Measurements from ENCODE around the gene PRSS53.
A peak's percentile ranks its signal among the peaks of the same experiment; 100 is the strongest.
"Not testable (repeated sequence)": the region's sequence is repeated elsewhere in the genome, so short reads cannot be mapped to it uniquely, and the experiment has no call there.

The PRSS53 gene

DNA sequence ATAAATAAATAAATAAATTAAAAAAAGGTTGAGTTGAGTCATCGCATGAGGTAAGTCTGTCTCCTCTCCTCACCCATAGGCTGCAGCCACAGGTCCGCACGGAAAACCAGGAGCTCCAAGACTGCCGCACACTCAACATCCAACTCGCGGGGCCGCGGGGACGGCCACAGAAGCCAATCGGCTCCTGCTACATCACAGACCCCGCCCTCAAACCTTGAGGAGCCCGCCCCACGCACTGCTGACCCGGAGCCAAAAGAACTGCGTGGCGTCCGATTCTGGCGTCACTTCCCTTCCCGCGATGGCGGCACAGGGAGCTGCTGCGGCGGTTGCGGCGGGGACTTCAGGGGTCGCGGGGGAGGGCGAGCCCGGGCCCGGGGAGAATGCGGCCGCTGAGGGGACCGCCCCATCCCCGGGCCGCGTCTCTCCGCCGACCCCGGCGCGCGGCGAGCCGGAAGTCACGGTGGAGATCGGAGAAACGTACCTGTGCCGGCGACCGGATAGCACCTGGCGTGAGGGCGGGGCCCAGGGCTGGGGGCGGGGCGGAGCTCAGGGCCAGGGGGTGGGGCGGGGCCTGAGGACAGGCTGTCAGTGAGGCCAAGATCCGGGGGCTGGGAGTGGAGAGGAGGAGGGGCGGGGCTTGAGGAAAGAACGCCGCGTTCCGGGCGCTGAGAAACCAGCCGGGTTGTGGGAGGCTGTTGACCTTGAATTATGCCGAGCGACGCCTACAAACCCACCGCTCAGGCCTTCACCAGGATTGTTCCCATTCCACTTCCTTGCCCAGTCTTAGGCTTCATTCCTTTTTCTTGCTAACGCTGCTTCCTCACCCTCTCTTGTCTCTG lies 28.9 kb upstream of the PRSS53 start, which contains the start of gene KAT8:
Gene KAT8 (plus strand): TSS at position 281 of the 839 bp plus-strand sequence. CDS start 18 bp downstream, at position 299.
- DNase-seq: peak; percentile 97

DNA sequence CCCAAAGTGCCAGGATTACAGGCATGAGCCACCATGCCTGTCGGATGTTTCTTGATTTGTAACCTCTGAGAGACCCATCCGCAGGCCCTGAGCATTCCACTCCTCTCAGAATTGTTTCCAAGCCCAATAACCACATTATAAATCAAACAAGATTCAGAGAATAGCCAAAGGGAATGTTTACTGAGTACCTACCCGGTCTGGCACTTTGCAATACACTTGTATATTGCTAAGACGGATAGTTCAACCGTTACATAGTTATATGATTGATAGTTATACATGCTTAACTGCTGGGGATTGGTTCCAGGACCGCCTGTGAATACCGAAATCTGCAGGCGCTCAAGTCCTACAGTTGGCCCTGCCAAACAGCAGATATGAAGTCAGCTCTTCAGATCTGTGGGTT lies 25.7 kb upstream of the PRSS53 start:
- DNase-seq: no peak

DNA sequence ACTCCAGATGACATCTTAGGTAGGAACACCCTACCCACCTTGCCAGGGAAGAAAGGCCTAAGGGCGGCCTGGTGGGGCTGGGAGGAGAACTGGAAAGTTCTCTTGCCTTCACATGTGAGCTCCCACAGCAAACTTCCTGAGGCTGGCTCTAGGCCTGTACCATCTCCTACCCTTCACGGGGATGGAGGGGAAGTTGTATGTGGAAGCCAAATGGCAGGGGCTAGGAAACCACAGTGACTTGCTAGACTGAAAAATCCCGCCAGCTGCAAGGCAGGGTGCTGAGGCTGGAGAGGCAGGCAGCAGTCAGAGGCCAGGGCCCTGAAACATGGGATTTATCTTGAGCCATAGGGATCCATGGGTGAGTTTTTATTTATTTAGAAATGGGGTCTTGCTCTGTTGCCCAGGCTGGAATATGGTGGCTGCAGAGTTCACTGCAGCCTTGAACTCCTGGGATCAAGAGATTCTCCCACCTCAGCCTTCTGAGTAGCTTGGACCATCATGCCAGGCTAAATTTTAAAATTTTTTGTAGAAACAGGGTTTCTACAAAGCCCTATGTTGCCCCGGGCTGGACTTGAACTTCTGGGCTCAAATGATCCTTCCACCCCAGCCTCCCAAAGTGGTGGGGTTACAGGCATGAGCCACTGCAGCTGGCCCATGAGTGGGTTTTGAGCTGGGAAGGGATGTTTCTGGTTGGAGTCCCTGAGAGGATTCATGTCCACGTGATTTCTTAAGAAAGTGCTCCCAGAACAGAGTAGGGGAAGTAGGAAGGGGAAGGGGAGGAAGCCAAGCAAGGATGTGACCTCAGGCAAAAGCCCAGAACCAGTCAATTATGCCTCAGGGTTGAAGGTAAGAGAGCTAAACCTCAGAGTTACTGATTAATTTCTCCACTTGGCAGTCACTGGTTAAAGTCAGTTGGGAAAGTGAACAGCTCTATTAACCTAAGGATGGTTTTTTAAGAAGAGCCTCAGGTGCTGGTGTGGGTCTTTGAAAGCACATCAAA lies 24.7 kb upstream of the PRSS53 start:
- DNase-seq: no peak

GRCh38 chr16:31112711-31113110 lies 24.0 kb upstream of the PRSS53 start:
- no peak for DNase-seq

- DNase-seq: no peak
These were observed 23.2 kb upstream of the PRSS53 start for GRCh38 chr16:31111881-31112466.

DNA sequence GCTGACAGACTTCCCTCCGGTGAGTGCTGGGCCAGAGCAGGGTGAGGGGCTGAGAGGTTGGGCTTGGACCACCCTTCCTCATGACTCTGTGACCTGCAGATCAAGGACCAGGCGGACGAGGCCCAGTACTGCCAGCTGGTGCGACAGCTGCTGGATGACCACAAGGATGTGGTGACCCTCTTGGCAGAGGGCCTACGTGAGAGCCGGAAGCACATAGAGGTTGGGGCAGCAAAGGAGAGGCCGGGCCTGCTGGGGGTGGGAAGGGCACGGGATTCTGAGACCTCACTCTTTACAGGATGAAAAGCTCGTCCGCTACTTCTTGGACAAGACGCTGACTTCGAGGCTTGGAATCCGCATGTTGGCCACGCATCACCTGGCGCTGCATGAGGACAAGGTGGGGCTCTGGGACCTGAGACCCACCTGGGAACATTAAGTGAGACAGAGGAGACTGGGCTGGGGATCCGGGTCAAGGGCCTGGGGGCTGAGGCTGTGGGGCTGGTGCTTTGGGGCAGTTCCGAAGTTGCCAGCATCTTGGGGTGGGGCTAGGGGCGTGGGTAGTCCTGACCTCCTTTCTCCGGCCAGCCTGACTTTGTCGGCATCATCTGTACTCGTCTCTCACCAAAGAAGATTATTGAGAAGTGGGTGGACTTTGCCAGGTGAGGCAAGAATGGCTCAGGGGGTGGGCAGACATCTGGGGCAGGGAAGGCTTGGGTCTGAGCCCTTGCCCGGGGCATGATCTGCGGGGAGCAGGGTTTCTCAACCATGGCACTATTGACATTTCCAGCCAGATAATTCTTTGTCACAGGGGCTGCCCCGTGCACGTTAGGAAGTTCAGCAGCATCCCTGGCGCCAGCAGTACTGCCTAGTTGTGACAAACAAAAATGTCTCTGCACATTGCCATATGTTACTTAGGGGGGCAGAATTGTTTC lies 21.6 kb upstream of the PRSS53 start:
- no peak for DNase-seq

GRCh38 chr16:31109622-31110021 lies 20.9 kb upstream of the PRSS53 start:
- no peak for DNase-seq

- DNase-seq: no peak
These were observed 20.2 kb upstream of the PRSS53 start for GRCh38 chr16:31108794-31109558.

DNA sequence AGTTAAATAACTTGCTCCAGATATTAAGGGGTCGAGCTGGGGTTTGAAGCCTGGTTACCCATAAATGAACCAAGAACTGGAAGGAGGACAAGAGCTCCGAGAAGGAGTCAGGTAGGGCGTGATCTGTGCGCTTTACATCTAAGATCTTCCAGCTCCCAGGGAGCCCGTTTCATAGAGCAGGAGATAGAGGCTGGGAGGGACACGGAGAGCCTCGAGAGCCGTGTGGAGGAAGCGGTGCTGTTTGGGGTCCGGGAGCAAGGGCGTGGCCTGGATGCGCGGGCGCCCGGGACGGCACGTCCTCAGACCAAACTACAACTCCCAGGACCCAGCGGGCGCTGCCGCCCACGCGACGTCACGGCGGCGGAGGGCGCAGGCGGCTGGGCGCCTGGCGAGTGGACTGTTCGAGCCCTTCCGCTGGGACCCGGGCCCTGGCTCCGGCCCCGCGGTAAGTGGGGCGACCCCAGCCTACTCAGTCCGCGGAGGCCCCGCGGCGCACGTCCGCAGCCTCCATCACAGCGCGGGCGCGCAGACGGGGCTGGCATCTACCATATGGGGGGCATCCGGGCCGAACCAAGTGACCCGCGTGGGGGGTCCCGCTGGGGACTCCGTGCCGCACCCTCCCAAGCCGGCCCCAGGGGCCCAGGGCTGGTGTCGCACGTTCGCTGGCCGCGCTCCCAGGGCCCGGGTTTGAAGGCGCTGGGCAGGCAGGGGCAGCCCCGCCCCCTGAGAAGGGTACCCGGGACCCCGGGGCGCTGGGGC lies 19.5 kb upstream of the PRSS53 start, which contains the start of gene BCKDK:
Gene BCKDK (plus strand): TSS at position 352 of the 759 bp plus-strand sequence. CDS start 838 bp downstream, outside the sequence.
- peak; percentile 49 to 50 for DNase-seq

GRCh38 chr16:31107465-31107867 lies 18.7 kb upstream of the PRSS53 start:
- DNase-seq: no peak

GRCh38 chr16:31106509-31107464 lies 18.0 kb upstream of the PRSS53 start:
- DNase-seq: no peak

DNA sequence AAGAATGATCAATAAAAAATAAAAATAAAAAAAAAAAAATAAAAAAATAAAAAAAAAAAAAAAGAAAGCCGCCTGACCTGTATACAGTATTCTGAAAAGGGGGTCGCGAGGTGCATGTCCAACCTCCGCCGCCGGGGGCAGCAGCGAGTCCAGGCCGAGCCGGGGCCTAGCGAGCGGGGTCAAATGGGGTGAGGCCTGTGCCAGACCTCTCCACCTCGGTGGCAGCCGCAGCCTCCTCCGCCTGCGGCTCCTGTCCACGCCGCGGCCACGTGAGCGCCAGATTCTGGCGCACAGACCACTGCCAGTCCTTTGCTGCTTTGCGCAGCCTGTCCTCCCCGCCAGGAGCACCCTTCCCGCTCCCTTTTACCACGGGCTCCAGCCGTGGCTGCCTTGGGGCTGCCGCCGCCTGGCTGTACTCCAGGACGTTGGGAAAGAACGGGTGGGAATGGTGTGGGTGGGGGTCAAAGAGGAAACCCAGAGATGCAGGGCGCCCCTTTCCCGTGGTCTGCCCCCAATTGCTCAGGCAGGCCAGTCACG lies 17.0 kb upstream of the PRSS53 start:
- DNase-seq: peak; percentile 67 to 72

GRCh38 chr16:31100876-31101641 lies 12.3 kb upstream of the PRSS53 start:
- DNase-seq: not testable (repeated sequence)

DNA sequence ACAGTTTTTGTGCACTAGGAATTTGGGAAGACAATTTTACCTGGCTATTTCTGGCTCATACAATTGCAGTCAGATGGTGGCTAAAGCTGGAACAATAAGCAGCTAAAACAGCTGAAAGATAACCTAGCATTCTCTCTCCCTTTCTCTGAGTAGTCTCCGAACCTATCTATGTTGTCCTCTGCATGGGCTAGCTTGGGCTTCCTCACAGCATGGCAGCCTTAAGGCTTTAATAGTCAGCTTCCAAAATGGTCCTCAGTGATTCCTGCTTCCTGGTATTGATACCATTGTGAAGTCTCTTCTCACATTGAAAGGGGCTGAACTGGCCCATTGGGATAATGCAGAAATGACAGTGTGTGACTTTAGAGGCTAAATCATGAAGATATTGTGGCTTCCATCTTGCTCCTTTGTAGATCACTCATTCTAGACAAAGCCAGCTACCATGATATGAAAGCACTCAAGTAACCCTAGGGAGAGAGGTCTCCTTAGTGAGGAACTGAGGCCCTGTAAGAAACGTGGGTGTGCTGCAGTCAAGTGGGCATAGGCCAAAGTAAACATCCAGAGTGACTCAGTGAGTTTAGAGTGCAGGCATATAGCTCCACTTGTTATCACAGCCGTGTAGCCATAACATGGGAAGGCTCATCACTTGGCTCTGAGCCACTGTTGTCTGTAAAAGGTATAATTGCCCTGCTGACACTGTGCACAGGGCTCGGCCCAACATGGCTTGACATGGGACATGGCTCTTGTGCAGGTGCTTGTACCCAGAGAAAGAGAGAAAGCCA lies 11.3 kb upstream of the PRSS53 start:
- DNase-seq: no peak

DNA sequence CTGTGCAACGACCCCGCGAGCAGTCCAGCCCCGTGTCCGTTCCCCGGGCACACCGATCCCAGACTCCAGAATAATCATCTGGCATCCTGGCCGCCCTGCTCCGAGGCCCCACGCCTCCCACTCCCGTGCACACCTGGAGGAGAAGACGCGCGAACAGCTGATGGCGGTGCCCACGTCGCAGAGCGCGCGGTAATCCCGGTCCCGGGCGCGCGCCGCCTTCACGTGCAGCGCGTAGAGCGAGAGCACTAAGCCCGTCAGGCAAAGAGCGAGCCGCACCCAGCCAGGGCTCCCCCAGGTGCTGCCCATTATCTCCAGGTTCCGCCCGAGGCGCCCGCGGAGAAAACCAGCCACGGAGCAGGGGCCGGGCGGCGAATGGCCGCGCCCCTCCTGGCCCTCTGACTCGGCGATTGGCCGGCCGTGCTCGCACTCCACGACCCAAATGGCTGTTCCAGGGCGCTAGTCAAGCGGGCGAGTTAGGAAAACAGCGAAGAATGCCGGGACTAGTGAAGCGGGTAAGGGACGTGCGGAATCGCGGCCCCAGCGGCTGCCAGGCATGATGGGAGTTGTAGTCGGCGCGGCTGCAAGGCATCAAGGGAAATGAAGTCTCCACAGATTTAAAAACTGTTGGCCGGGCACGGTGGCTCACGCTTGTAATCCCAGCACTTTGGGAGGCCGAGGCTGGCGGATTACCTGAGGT lies 5.8 kb upstream of the PRSS53 start, which contains the start of gene VKORC1:
Gene VKORC1 (minus strand): TSS at position 374 of the 697 bp plus-strand sequence. CDS start 68 bp downstream, at position 306.
- DNase-seq: peak; percentile 80

GRCh38 chr16:31094088-31094423 lies 5.3 kb upstream of the PRSS53 start:
- DNase-seq: no peak

All from activated CD4-positive, alpha-beta T cell treated with anti-CD3 and anti-CD28 coated beads, Interleukin-2, amount 50 U/mL, for 4 hours (primary cell).